Lung (tissue), 12 donors: ENCODE results near the gene ITPR1. TPM values are rescaled to one million over a fixed set of nuclear protein-coding genes. Genes with fewer than 3 reads are reported as not detected.

ENCODE experiments used
- ATAC-seq: fragments of 200-7000 bp; cut with Tn5 transposase; one replicate; pipeline ENCODE4 v1.9.1; 2020; ENCODE audit warnings: moderate number of reproducible peaks; ENCODE audit not compliant: insufficient read depth, low FRiP score
- DNase-seq, 3 donors: peaks; one replicate each; pipeline ENCODE4 v3.0.0-alpha.2; 2013 to 2017
- H3K27ac ChIP-seq, 2 donors: one replicate each; pipeline ENCODE4 v1.5.1; 2013; ENCODE audit warnings: mild to moderate bottlenecking in 2 of 2, moderate library complexity in 2 of 2, control low read depth in 1 of 2, inconsistent platforms in 1 of 2, low read depth in 1 of 2, low read length in 1 of 2
- H3K27me3 ChIP-seq, 3 donors: one replicate each; pipeline ENCODE4 v1.5.1; 2013; ENCODE audit warnings: low read length in 2 of 3; ENCODE audit not compliant: control insufficient read depth in 3 of 3, insufficient read depth in 3 of 3
- H3K36me3 ChIP-seq, 4 donors: one replicate each; pipeline ENCODE4 v1.5.1; 2013; ENCODE audit warnings: low read length in 4 of 4, mild to moderate bottlenecking in 1 of 4, moderate library complexity in 1 of 4; ENCODE audit not compliant: control insufficient read depth in 4 of 4, insufficient read depth in 4 of 4
- H3K4me1 ChIP-seq, 5 donors: one replicate each; pipeline ENCODE4 v1.5.1; 2013; ENCODE audit warnings: low read length in 5 of 5, mild to moderate bottlenecking in 2 of 5, moderate library complexity in 1 of 5; ENCODE audit not compliant: control insufficient read depth in 5 of 5, insufficient read depth in 5 of 5
- H3K4me3 ChIP-seq: one replicate; pipeline ENCODE4 v1.5.1; 2013; ENCODE audit warnings: mild to moderate bottlenecking, control low read depth, moderate library complexity
- H3K9ac ChIP-seq, 2 donors: one replicate each; pipeline ENCODE4 v1.5.1; 2013; ENCODE audit warnings: low read length in 2 of 2, control low read depth in 1 of 2; ENCODE audit not compliant: insufficient read depth in 1 of 2
- H3K9me3 ChIP-seq, 4 donors: one replicate each; pipeline ENCODE4 v1.5.1; 2013; ENCODE audit warnings: low read length in 3 of 4, mild to moderate bottlenecking in 1 of 4, moderate library complexity in 1 of 4; ENCODE audit not compliant: control insufficient read depth in 4 of 4, insufficient read depth in 3 of 4
- WGBS, 2 donors: extraction: QIAGEN DNeasy Blood & Tissue Kit; methylation state at CpG; one replicate each; pipeline ENCODE4 v1.1.7; 2013; 5-methylcytosine and 5-hydroxymethylcytosine counted together
- polyA plus RNA-seq, 2 donors: library from polyadenylated mRNA; stranded (reverse); fragments of 200-250 nt; gene quantifications; one replicate each; pipeline ENCODE4 v1.2.1, GENCODE V29; 2013
- total RNA-seq, 2 donors: library from RNA; depleted of rRNA in 1 of 2; stranded (reverse); fragments of >200 nt in 1 of 2; gene quantifications; one replicate each; pipeline ENCODE4 v1.2.1, GENCODE V29; 2014 to 2021
- TF ChIP-seq, protein P1 (sequence below): IDR thresholded peaks from 2 replicates; pipeline ENCODE4 v1.5.1; 2012; ENCODE audit warnings: mild to moderate bottlenecking; ENCODE audit errors: control extremely low read depth, extremely low read depth
- donor health status: control.
- donor health status: control.
- donor health status: Bipolar disorder and iron deficiency.
- donor health status: healthy.
- donor health status: DM: yes; HTN: yes; CAD: no.

ITPR1 gene
- total and polyA plus RNA-seq, 4 donors: 12.4 to 152 (median 44.1) TPM

GRCh38 chr3:4882548-4882947 is 389.4 kb downstream of the ITPR1 start:
- ATAC-seq: no peak

GRCh38 chr3:4883011-4883410 is 389.9 kb downstream of the ITPR1 start:
- ATAC-seq (no peak), DNase-seq (no peak)
- Histone ChIP-seq H3K9ac (no peak overlapping the region), H3K4me3 (no peak overlapping the region), H3K9me3 (no peaks in the 10 kb centered on the region), H3K4me1 (no peaks in the 10 kb centered on the region), H3K36me3 (no peaks in the 10 kb centered on the region), H3K27ac (no peak overlapping the region), H3K27me3 (no peaks in the 10 kb centered on the region)
- TF ChIP-seq, protein P1, sequence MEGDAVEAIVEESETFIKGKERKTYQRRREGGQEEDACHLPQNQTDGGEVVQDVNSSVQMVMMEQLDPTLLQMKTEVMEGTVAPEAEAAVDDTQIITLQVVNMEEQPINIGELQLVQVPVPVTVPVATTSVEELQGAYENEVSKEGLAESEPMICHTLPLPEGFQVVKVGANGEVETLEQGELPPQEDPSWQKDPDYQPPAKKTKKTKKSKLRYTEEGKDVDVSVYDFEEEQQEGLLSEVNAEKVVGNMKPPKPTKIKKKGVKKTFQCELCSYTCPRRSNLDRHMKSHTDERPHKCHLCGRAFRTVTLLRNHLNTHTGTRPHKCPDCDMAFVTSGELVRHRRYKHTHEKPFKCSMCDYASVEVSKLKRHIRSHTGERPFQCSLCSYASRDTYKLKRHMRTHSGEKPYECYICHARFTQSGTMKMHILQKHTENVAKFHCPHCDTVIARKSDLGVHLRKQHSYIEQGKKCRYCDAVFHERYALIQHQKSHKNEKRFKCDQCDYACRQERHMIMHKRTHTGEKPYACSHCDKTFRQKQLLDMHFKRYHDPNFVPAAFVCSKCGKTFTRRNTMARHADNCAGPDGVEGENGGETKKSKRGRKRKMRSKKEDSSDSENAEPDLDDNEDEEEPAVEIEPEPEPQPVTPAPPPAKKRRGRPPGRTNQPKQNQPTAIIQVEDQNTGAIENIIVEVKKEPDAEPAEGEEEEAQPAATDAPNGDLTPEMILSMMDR: no peak
- WGBS, 2 donors: 93 to 97% methylated on average over 3 of the region's 3 CpGs

More at GRCh38 chr3:4882548-4882947, 389.4 kb downstream of the ITPR1 start:
- DNase-seq: no peak
- H3K4me3 ChIP-seq: no peak overlapping the region
- H3K9ac ChIP-seq: no peak overlapping the region
- H3K9me3 ChIP-seq: no peaks in the 10 kb centered on the region
- no peaks in the 10 kb centered on the region for H3K27me3 ChIP-seq
- H3K36me3 ChIP-seq: no peaks in the 10 kb centered on the region
- no peaks in the 10 kb centered on the region for H3K4me1 ChIP-seq
- WGBS, 2 donors: 96 to 98% methylated on average over 4 of the region's 4 CpGs
- H3K27ac ChIP-seq: no peak overlapping the region
- TF ChIP-seq, protein P1: no peak

- H3K4me3 ChIP-seq: no peak overlapping the region
- ATAC-seq: no peak
- 88 to 91% methylated on average over 3 of the region's 3 CpGs for WGBS, 2 donors
- H3K27me3 ChIP-seq: no peaks in the 10 kb centered on the region
- H3K9me3 ChIP-seq: no peaks in the 10 kb centered on the region
- H3K27ac ChIP-seq: no peak overlapping the region
- TF ChIP-seq, protein P1: no peak
- H3K36me3 ChIP-seq: no peaks in the 10 kb centered on the region
- H3K4me1 ChIP-seq: peaks cover 0 to 7% (median 0%) of the 10 kb centered on the region in 5 donors
- H3K9ac ChIP-seq: no peak overlapping the region
- no peak for DNase-seq
These were observed 391.7 kb downstream of the ITPR1 start for GRCh38 chr3:4884888-4885287.

DNA sequence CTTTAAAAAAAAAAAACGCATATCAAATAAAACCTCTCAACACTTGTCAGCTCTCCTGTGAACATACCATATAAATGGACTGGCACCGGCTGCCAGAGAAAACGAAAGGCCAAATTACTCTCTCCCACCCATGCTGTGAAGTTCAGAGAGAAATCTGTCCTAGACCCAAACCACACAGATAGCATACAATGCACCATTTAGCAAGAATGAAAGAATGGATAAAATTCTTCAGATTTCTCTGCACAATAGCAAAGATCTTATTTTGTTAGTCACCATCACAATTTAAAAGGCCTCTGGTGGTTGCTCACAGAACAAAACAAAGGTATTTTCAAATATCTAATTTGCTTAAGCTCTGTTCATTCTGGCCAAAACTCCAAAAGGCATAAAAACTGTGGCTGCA is 392.2 kb downstream of the ITPR1 start:
- Histone ChIP-seq H3K4me1 (peaks cover 0 to 8% (median 0%) of the 10 kb centered on the region in 5 donors), H3K4me3 (no peak overlapping the region), H3K9ac (no peak overlapping the region), H3K27ac (no peak overlapping the region), H3K9me3 (no peaks in the 10 kb centered on the region), H3K36me3 (no peaks in the 10 kb centered on the region), H3K27me3 (no peaks in the 10 kb centered on the region)
- WGBS, 2 donors: 85% methylated on average over 3 of the region's 3 CpGs
- ATAC-seq (no peak), DNase-seq (no peak)
- TF ChIP-seq, protein P1: no peak
